Calu3 (cell line): Measurements from ENCODE around the gene THUMPD3. TPM values are rescaled to one million over a fixed set of nuclear protein-coding genes. Genes with fewer than 3 reads are reported as not detected.

Source experiments
- BruUV-seq: library from RNA; stranded (reverse); fragments of 400-500 nt; replicated peaks from 2 replicates; lab custom pipeline; 2021; lab: Mats Ljungman, UMichigan
- CTCF ChIA-PET: fragments of 300-600 bp; sonication (Branson Sonifier 250); formaldehyde crosslinking; loops from one replicate; lab custom pipeline; 2022; ENCODE audit warnings: antibody characterized with exemption; lab: Charles Lee
- DNase-seq: peaks from one replicate; pipeline ENCODE4 v3.0.0; 2022
- H3K27ac Mint-ChIP-seq: one replicate; pipeline ENCODE4 v1.8.0; 2022; ENCODE audit warnings: mixed read lengths; ENCODE audit not compliant: unreplicated experiment
- H3K27me3 Mint-ChIP-seq: one replicate; pipeline ENCODE4 v1.8.0; 2022; ENCODE audit warnings: mixed read lengths; ENCODE audit not compliant: unreplicated experiment
- H3K36me3 Mint-ChIP-seq: one replicate; pipeline ENCODE4 v1.8.0; 2022; ENCODE audit warnings: mild to moderate bottlenecking, moderate library complexity, mixed read lengths; ENCODE audit not compliant: insufficient read depth, unreplicated experiment
- H3K4me1 Mint-ChIP-seq: one replicate; pipeline ENCODE4 v1.8.0; 2022; ENCODE audit warnings: mild to moderate bottlenecking, low read depth, mixed read lengths; ENCODE audit not compliant: unreplicated experiment
- H3K4me3 Mint-ChIP-seq: one replicate; pipeline ENCODE4 v1.8.0; 2022; ENCODE audit warnings: mild to moderate bottlenecking, low read depth, moderate library complexity, mixed read lengths; ENCODE audit not compliant: unreplicated experiment
- H3K9me3 Mint-ChIP-seq: one replicate; pipeline ENCODE4 v1.8.0; 2022; ENCODE audit warnings: low read depth, mixed read lengths; ENCODE audit not compliant: unreplicated experiment
- intact Hi-C: fragments of 100-400 bp; cut with micrococcal nuclease; formaldehyde crosslinking; loops from one replicate; pipeline ENCODE4 v1.10.0; 2022; ENCODE audit not compliant: unreplicated experiment
- total RNA-seq: library from RNA; stranded (reverse); gene quantifications from 2 replicates; pipeline ENCODE4 v1.2.3, GENCODE V29; 2022
- TF ChIP-seq, protein P1 (sequence below): fragments of 200-600 bp; IDR thresholded peaks from one replicate; pipeline ENCODE4 v1.8.0; 2022; ENCODE audit warnings: antibody characterized with exemption; ENCODE audit not compliant: unreplicated experiment

The THUMPD3 gene
- total RNA-seq, 1 experiment from 2014 or later = 57.7 TPM

DNA sequence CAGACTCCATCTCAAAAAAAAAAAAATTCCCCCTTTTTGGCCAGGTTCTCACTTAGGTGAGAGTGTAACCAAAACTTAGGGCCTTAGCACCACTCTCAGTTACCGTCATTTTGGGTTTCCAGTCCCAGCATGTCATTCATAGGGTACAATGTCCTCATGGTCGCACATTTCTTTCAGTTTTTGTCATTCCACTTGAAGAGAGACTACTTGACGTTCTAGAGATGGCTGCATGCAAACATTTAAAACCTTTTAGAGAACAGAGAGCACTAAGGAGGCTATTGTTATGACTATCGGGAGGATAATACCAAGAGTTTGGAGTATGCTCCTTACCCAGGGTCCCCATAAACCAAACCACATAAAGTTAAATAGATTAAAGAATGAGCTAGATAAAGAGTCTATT, 37.9 kb upstream of the THUMPD3 start:
- TF ChIP-seq, protein P1, sequence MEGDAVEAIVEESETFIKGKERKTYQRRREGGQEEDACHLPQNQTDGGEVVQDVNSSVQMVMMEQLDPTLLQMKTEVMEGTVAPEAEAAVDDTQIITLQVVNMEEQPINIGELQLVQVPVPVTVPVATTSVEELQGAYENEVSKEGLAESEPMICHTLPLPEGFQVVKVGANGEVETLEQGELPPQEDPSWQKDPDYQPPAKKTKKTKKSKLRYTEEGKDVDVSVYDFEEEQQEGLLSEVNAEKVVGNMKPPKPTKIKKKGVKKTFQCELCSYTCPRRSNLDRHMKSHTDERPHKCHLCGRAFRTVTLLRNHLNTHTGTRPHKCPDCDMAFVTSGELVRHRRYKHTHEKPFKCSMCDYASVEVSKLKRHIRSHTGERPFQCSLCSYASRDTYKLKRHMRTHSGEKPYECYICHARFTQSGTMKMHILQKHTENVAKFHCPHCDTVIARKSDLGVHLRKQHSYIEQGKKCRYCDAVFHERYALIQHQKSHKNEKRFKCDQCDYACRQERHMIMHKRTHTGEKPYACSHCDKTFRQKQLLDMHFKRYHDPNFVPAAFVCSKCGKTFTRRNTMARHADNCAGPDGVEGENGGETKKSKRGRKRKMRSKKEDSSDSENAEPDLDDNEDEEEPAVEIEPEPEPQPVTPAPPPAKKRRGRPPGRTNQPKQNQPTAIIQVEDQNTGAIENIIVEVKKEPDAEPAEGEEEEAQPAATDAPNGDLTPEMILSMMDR = no peak
- H3K27me3 Mint-ChIP-seq = no peaks in the 10 kb centered on the region
- no peaks in the 10 kb centered on the region for H3K36me3 Mint-ChIP-seq
- intact Hi-C loops = no loop called here
- peaks cover 3% of the 10 kb centered on the region for H3K9me3 Mint-ChIP-seq
- H3K4me1 Mint-ChIP-seq = peaks cover 1% of the 10 kb centered on the region
- CTCF ChIA-PET = no interaction called here
- DNase-seq = no peak
- BruUV-seq = no TSS peak
- no peak overlapping the region for H3K27ac Mint-ChIP-seq
- H3K4me3 Mint-ChIP-seq = no peak overlapping the region

DNA sequence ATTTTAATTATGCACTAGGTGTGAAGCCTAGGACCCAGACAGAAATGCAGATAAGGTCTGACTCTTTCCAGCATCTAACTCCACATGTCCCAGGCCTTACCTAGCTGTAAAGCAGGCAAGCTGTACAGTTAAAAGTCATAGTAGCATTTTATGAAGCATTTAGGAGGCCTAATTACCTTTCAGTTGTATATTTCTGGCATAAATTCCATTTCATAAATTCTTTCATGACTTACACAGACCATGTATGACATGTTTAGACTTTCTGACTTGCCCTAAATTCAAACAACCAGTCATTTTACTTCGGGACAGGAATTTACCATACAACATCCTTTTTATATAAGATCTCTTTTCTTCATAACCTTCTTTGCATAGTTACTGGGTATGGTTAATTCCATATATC, 35.3 kb upstream of the THUMPD3 start:
- no peak for DNase-seq
- CTCF ChIA-PET = no interaction called here
- Mint-ChIP-seq H3K27me3 (no peaks in the 10 kb centered on the region), H3K27ac (no peak overlapping the region), H3K4me3 (no peak overlapping the region), H3K9me3 (peaks cover 3% of the 10 kb centered on the region), H3K4me1 (no peaks in the 10 kb centered on the region), H3K36me3 (no peaks in the 10 kb centered on the region)
- no TSS peak for BruUV-seq
- intact Hi-C loops = no loop called here
- TF ChIP-seq, protein P1 = no peak

DNA sequence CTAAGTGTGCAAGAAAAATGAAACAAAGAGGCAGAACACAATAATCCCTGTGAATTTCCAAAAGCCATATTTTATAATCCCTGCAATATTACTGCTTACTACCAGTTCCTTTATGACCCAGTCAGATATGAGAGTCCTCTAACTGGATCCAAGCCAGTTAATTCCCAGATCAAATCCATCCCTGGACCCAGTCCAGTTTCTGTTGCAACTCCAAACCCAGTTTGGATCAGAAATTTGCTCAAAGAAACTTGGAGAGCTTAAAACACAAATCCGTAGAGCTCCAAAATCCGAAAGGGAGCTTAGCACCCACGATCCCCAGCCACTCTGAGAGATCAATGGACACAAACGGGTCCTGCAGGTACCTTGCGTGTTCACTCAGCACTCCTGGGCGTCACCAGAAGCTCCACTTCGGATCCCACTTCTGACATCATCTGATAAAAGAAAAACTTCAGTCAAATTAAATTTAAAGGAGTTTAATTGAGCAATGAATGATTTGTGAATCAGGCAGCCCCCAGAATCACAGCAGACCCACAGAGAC, 32.6 kb upstream of the THUMPD3 start:
- Mint-ChIP-seq H3K9me3 (peaks cover 3% of the 10 kb centered on the region), H3K36me3 (no peaks in the 10 kb centered on the region), H3K27me3 (no peaks in the 10 kb centered on the region), H3K4me1 (no peaks in the 10 kb centered on the region), H3K27ac (no peak overlapping the region), H3K4me3 (no peak overlapping the region)
- BruUV-seq = no TSS peak
- CTCF ChIA-PET = no interaction called here
- intact Hi-C loops = no loop called here
- TF ChIP-seq, protein P1 = no peak
- no peak for DNase-seq

DNA sequence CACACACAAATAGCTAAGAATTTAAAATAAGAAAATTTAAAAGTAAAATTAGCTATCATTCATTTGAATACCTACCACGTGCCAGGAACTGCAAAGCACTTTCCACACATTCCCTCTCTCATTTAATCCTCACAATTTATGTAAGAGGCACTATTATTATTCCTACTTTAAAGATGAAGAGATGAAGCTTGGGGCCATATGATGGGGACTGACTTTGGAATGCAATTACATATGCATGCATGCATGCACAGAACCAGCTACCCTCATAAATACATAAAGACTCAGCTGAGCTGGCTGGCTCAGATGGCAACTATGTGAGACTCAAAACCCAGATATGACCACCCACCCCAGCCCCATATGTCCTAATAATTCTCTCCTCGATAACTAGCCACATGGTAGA, 31.7 kb upstream of the THUMPD3 start:
- Mint-ChIP-seq H3K27me3 (no peaks in the 10 kb centered on the region), H3K4me3 (no peak overlapping the region), H3K4me1 (no peaks in the 10 kb centered on the region), H3K36me3 (no peaks in the 10 kb centered on the region), H3K27ac (no peak overlapping the region), H3K9me3 (peaks cover 3% of the 10 kb centered on the region)
- BruUV-seq = no TSS peak
- TF ChIP-seq, protein P1 = no peak
- CTCF ChIA-PET = no interaction called here
- DNase-seq = no peak
- intact Hi-C loops = no loop called here
